HG03565 (cell line): ENCODE measurements around the gene BUD31.
"Not testable (repeated sequence)": the region's sequence is repeated elsewhere in the genome, so short reads cannot be mapped to it uniquely, and the experiment has no call there.

Source experiments
- ATAC-seq: cut with Tn5 transposase; IDR thresholded peaks from one replicate; pipeline ENCODE4 v1.9.1; 2021; ENCODE audit warnings: mild to moderate bottlenecking, moderate library complexity; ENCODE audit not compliant: unreplicated experiment

Gene BUD31

GRCh38 chr7:99428972-99429566 is 20.3 kb downstream of the BUD31 start:
- no peak for ATAC-seq

DNA sequence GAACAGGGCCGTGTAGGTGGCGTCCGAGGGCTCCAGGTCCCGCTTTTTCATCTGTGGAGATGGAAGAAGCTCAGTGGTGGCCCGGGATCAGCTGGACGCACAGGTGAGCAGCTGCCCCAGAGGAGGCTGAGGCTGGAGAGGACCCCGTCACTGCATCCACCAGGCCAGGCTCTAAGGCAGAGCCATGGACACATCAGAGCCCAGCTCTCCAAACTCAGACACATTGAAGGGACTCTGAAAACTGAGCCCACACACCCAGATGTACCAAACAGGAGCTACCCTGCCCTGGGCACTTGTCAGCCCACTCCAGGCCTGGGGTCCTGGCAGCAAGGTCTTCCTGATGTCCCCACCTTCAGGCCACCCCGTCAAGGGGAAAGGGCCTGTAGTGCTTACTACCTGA is 21.0 kb downstream of the BUD31 start:
- ATAC-seq: no peak

DNA sequence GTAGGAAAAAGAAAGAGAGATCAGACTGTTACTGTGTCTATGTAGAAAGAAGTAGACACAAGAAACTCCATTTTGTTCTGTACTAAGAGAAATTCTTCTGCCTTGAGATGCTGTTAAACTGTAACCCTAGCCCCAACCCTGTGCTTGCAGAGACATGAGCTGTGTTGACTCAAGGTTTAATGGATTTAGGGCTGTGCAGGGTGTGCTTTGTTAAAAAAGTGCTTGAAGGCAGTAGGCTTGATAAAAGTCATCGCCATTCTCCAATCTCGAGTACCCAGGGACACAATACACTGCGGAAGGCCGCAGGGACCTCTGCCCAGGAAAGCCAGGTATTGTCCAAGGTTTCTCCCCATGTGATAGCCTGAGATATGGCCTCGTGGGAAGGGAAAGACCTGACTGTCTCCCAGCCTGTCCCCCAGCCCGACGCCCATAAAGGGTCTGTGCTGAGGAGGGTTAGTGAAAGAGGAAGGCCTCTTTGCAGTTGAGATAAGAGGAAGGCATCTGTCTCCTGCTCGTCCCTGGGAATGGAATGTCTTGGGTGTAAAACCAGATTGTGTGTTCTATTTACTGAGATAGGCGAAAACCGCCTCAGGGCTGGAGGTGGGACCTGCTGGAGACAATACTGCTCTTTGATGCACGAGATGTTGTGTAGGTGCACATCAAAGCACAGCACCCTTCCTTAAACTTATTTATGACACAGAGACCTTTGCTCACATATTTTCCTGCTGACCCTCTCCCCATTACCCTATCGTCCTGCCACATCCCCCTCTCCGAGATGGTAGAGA is 23.2 kb downstream of the BUD31 start:
- not testable (repeated sequence) for ATAC-seq

DNA sequence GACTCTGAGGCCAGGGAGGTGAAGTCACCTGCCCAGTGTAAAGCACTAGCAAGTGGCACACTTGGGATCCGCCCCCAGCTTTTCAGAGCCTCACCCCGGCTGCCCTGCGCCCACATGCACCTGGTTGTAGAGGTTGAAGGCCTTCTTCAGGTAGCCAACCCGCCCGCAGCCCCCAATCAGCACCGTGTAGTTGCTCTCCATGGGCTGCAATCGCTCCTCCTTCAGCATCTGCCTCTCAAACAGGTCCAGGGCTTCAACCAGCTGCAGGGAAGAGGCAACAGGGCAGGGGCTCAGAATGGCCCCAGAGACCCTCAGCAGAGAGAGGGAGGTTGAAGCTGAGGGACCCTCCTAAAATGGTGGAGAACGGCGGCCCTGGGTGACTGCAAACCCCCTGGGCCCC is 24.4 kb downstream of the BUD31 start:
- no peak for ATAC-seq

GRCh38 chr7:99437946-99438572 is 29.3 kb downstream of the BUD31 start:
- no peak for ATAC-seq

DNA sequence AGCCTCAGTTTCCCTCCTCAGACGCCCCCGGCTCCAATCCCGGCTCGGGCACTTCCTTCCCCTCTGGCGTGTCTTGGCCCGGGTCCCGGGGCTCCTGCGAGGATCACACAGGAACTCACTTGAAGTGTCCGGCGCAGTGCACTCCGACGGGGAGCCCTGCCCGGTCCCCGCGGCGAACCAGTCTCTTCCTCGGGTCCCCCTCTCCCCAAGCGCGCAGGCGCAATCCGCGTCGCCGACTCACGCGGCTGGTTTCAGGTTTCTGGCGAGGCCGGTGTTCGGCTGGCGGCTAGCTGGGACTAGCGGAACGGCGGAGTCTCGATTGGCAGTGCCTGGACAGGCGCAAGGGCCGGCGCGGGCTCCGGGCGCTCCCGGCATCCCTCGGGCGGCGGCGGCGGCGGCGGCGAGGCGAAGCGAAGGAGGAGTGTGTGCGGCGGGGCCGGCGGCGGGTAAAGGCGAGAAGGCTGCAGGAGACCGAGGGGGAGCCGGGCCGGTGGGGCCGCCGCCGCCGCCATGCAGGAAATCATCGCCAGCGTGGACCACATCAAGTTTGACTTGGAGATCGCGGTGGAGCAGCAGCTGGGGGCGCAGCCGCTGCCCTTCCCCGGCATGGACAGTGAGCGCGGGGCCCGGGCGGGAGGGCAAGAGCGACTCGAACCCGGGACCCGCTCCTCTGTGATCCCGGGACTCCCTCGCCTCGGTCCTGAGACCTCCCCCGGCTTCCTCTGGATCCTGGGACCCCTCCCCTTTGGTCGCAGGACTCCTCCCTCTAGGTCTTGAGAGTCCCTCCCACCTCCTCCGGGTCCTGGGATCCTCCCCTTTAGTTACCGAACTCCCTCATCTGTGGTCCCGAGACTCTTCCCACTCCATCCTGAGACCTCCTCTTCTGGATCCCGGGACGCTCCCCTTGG is 30.1 kb downstream of the BUD31 start, which contains the start of the genes CPSF4 and PTCD1:
TSS of gene CPSF4 (plus strand) at position 371 of the 908 bp plus-strand sequence. CDS start at position 511, 140 bp downstream.
TSS of gene PTCD1 (minus strand) at position 226 of the 908 bp plus-strand sequence. CDS start 3,556 bp downstream, outside the sequence.
- peak; percentile 90 for ATAC-seq

GRCh38 chr7:99440195-99440594 is 31.4 kb downstream of the BUD31 start:
- ATAC-seq: no peak

- ATAC-seq: no peak
These were observed 37.3 kb downstream of the BUD31 start for GRCh38 chr7:99446096-99446495.

- ATAC-seq: no peak
These were observed 39.2 kb downstream of the BUD31 start for GRCh38 chr7:99447943-99448342.

DNA sequence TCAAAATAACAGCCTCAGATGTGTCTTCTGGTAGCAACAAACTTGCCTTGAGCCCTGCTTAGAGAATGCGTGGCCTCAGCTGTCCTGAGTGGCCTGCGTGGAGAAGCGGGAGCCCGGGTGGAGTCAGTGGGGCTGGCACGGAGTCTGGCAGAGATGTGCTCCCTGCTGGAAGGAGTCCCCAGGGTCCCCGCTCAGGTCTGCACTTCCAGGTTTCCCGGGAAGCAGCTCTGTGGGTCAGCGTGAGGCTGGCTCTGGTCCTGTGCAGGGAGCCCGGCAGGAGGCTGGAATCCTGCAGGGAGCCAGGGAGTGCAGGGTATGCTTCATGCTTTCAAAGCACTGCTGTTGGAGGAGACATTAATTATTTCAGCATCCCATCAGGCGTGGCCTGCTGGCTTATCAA is 40.1 kb downstream of the BUD31 start:
- ATAC-seq: no peak

GRCh38 chr7:99449326-99449725 is 40.6 kb downstream of the BUD31 start:
- ATAC-seq: no peak

- ATAC-seq: no peak
These were observed 43.2 kb downstream of the BUD31 start for GRCh38 chr7:99451936-99452335.

DNA sequence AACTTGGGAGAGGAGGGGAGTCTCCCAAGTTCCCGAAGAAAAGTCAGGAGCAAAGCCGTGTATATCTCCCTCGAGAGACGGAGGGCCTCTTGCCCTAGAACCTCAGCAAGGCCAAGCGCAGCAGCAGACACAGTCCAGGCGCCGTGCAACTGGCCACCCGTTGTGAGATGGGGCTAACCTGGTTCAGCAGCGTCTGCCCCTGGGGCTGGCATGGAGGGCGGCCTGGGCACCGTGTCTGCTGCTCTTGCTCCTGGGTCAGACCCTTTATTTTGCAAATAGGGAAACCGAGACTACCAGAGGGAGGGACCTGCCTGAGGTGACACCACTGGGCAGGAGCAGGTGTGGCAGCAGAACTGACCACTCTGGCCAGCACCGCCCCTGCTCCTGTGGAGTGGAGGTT is 43.8 kb downstream of the BUD31 start:
- ATAC-seq: no peak

DNA sequence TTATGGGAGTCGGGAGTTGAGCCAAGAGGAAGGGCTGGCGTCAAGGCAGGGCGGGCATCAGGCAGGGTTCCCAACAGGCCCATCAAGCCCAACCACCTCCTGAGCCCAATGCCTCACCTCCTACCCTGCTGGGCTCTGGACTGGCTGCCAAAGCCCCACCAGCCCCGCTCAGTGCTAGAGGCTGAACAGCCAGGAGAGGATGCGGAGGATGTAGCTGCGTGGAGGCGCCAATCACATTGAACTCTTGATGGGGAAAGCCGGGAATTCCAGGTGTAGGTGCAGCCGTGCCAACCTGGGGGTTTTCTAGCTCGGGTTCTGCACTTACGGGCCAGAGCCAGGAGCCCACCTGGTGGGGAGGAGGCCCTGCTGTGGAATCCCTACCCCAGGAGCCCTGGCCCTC is 44.3 kb downstream of the BUD31 start:
- ATAC-seq: no peak

DNA sequence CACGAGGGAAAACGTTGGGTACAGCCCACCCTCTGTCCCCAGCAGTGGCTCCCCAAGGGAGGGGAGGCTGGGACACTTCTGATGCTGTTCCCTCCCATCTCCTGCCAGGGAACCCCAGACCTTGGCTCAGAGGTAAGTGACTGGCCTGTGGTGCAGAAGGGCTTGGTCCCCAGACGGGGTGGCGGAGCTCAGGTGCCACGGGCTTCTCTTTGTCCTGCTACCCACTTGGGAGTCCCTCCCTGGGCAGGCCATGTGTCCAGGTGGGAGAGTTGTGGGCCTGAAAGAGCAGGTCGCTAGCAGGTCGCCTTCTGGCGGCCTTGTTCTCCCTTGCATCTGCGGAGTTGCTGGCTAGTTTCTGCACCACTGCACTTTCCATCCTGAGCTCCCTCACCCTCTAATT is 47.1 kb downstream of the BUD31 start:
- no peak for ATAC-seq

GRCh38 chr7:99456288-99456687 is 47.5 kb downstream of the BUD31 start:
- no peak for ATAC-seq

GRCh38 chr7:99457050-99457649 is 48.4 kb downstream of the BUD31 start:
- no peak for ATAC-seq

GRCh38 chr7:99457650-99458493 is 49.1 kb downstream of the BUD31 start:
- ATAC-seq: no peak

DNA sequence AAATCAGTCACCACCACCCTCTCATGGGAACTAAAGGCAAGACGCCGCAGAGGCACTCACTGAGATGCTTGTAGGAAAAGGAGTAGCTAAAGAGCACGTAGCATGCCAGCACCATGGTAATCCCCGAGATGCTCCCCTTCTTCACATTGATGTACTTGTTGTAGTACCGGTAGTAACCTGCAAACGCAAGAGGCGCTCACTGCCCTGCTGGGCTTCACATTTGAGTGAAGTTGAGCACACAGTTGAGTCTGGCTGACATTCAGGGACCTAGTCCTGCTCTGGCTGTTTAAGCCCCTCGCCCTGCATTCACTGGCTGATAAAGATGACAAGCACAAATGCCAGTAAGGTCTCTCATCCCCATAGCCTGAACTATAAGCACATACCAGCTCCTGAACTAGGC is 50.3 kb downstream of the BUD31 start:
- no peak for ATAC-seq

- no peak for ATAC-seq
These were observed 51.9 kb downstream of the BUD31 start for GRCh38 chr7:99460651-99461050.
